ENCODE measurements around the gene POLR2M.
A peak's percentile ranks its signal among the peaks of the same experiment; 100 is the strongest.

The POLR2M gene

GRCh38 chr15:57747206-57747896, 40.8 kb downstream of the POLR2M start:
- Histone ChIP-seq H4K12ac (ENCODE audit: low read depth, low read length) (no peak overlapping the region), H3K27ac (ENCODE audit: low read depth, low read length) (no peak overlapping the region), H4K8ac (ENCODE audit: low read depth, low read length) (no peak overlapping the region), H3K79me2 (ENCODE audit: control insufficient read depth, insufficient read depth, low read length, poor library complexity) (no peaks in the 10 kb centered on the region), H3K4me3 (ENCODE audit: low read depth, low read length) (no peak overlapping the region), H2BK120ac (ENCODE audit: insufficient read depth, low read length, poor library complexity) (peak overlapping the region; percentile 65), H3K14ac (ENCODE audit: low read length) (no peak overlapping the region), H2BK12ac (ENCODE audit: low read length) (peak overlapping the region; percentile 81), H2AK5ac (ENCODE audit: low read length) (no peak overlapping the region), H3K4me1 (ENCODE audit: control insufficient read depth in 1 of 2, insufficient read depth in 2 of 2, low read length in 2 of 2) (peaks cover 3 to 4% of the 10 kb centered on the region in 2 experiments), H3K4ac (ENCODE audit: low read depth, low read length) (no peak overlapping the region), H4K91ac (ENCODE audit: low read depth, low read length) (peak overlapping the region; percentile 80), H3K9ac (ENCODE audit: low read length) (no peak overlapping the region), H3K27me3 (ENCODE audit: insufficient read depth, low read length) (no peaks in the 10 kb centered on the region), H3K23ac (ENCODE audit: low read length) (no peak overlapping the region), H3K36me3 (ENCODE audit: control insufficient read depth in 1 of 2, insufficient read depth in 2 of 2, low read length in 2 of 2) (no peaks in the 10 kb centered on the region), H3K79me1 (ENCODE audit: low read length) (peaks cover 3% of the 10 kb centered on the region), H3K9me3 (ENCODE audit: insufficient read depth, low read depth, low read length) (no peaks in the 10 kb centered on the region), H3K18ac (ENCODE audit: low read length) (peak overlapping the region; percentile 71), H3K4me2 (ENCODE audit: low read length) (no peak overlapping the region), H2BK5ac (ENCODE audit: low read depth, low read length, poor library complexity) (no peak overlapping the region), H2AFZ (ENCODE audit: insufficient read depth, low read length, poor library complexity) (peak overlapping the region; percentile 28)
- no CpG with 5 or more reads among the region's 13 CpGs for WGBS (ENCODE audit: extremely low coverage, insufficient coverage, insufficient read length)
- DNase-seq, result peak in 1 of 2 donors; percentile 9

- no peak overlapping the region for H3K4me2 ChIP-seq (ENCODE audit: low read length)
- DNase-seq, result peak in 1 of 2 donors; percentile 18
- peaks cover 0 to 2% of the 10 kb centered on the region in 2 experiments for H3K4me1 ChIP-seq (ENCODE audit: control insufficient read depth in 1 of 2, insufficient read depth in 2 of 2, low read length in 2 of 2)
- no peak overlapping the region for H3K27ac ChIP-seq (ENCODE audit: low read depth, low read length)
- H3K4ac ChIP-seq (ENCODE audit: low read depth, low read length), result no peak overlapping the region
- no CpG with 5 or more reads among the region's 3 CpGs for WGBS (ENCODE audit: extremely low coverage, insufficient coverage, insufficient read length)
- no peak overlapping the region for H3K23ac ChIP-seq (ENCODE audit: low read length)
- no peak overlapping the region for H4K8ac ChIP-seq (ENCODE audit: low read depth, low read length)
- H2BK120ac ChIP-seq (ENCODE audit: insufficient read depth, low read length, poor library complexity), result no peak overlapping the region
- no peak overlapping the region for H2BK5ac ChIP-seq (ENCODE audit: low read depth, low read length, poor library complexity)
- H2AK5ac ChIP-seq (ENCODE audit: low read length), result no peak overlapping the region
- H3K9ac ChIP-seq (ENCODE audit: low read length), result no peak overlapping the region
- H4K12ac ChIP-seq (ENCODE audit: low read depth, low read length), result no peak overlapping the region
- H3K36me3 ChIP-seq (ENCODE audit: control insufficient read depth in 1 of 2, insufficient read depth in 2 of 2, low read length in 2 of 2), result no peaks in the 10 kb centered on the region
- no peaks in the 10 kb centered on the region for H3K27me3 ChIP-seq (ENCODE audit: insufficient read depth, low read length)
- H3K9me3 ChIP-seq (ENCODE audit: insufficient read depth, low read depth, low read length), result no peaks in the 10 kb centered on the region
- no peak overlapping the region for H2BK12ac ChIP-seq (ENCODE audit: low read length)
- H4K91ac ChIP-seq (ENCODE audit: low read depth, low read length), result no peak overlapping the region
- no peaks in the 10 kb centered on the region for H3K79me2 ChIP-seq (ENCODE audit: control insufficient read depth, insufficient read depth, low read length, poor library complexity)
- no peak overlapping the region for H3K14ac ChIP-seq (ENCODE audit: low read length)
- H2AFZ ChIP-seq (ENCODE audit: insufficient read depth, low read length, poor library complexity), result no peak overlapping the region
- H3K79me1 ChIP-seq (ENCODE audit: low read length), result peaks cover 3% of the 10 kb centered on the region
- no peak overlapping the region for H3K18ac ChIP-seq (ENCODE audit: low read length)
- H3K4me3 ChIP-seq (ENCODE audit: low read depth, low read length), result no peak overlapping the region
Measured at GRCh38 chr15:57751177-57751800, 44.8 kb downstream of the POLR2M start.

GRCh38 chr15:57752436-57752835, 45.9 kb downstream of the POLR2M start:
- Histone ChIP-seq H4K12ac (ENCODE audit: low read depth, low read length) (no peak overlapping the region), H3K4me3 (ENCODE audit: low read depth, low read length) (no peak overlapping the region), H3K79me2 (ENCODE audit: control insufficient read depth, insufficient read depth, low read length, poor library complexity) (no peaks in the 10 kb centered on the region), H3K36me3 (ENCODE audit: control insufficient read depth in 1 of 2, insufficient read depth in 2 of 2, low read length in 2 of 2) (no peaks in the 10 kb centered on the region), H3K4me1 (ENCODE audit: control insufficient read depth in 1 of 2, insufficient read depth in 2 of 2, low read length in 2 of 2) (no peaks in the 10 kb centered on the region), H3K14ac (ENCODE audit: low read length) (no peak overlapping the region), H4K8ac (ENCODE audit: low read depth, low read length) (no peak overlapping the region), H3K9me3 (ENCODE audit: insufficient read depth, low read depth, low read length) (no peaks in the 10 kb centered on the region), H3K9ac (ENCODE audit: low read length) (no peak overlapping the region), H3K27me3 (ENCODE audit: insufficient read depth, low read length) (no peaks in the 10 kb centered on the region), H3K23ac (ENCODE audit: low read length) (no peak overlapping the region), H3K4ac (ENCODE audit: low read depth, low read length) (no peak overlapping the region), H3K18ac (ENCODE audit: low read length) (no peak overlapping the region), H2AK5ac (ENCODE audit: low read length) (no peak overlapping the region), H4K91ac (ENCODE audit: low read depth, low read length) (no peak overlapping the region), H2BK12ac (ENCODE audit: low read length) (no peak overlapping the region), H2BK120ac (ENCODE audit: insufficient read depth, low read length, poor library complexity) (no peak overlapping the region), H3K27ac (ENCODE audit: low read depth, low read length) (no peak overlapping the region), H2AFZ (ENCODE audit: insufficient read depth, low read length, poor library complexity) (no peak overlapping the region), H3K79me1 (ENCODE audit: low read length) (no peaks in the 10 kb centered on the region), H3K4me2 (ENCODE audit: low read length) (no peak overlapping the region), H2BK5ac (ENCODE audit: low read depth, low read length, poor library complexity) (no peak overlapping the region)
- WGBS (ENCODE audit: extremely low coverage, insufficient coverage, insufficient read length), result no CpG with 5 or more reads among the region's 9 CpGs
- no peak for DNase-seq

- Histone ChIP-seq H2AFZ (ENCODE audit: insufficient read depth, low read length, poor library complexity) (no peak overlapping the region), H3K4ac (ENCODE audit: low read depth, low read length) (no peak overlapping the region), H3K79me2 (ENCODE audit: control insufficient read depth, insufficient read depth, low read length, poor library complexity) (no peaks in the 10 kb centered on the region), H3K9me3 (ENCODE audit: insufficient read depth, low read depth, low read length) (no peaks in the 10 kb centered on the region), H3K14ac (ENCODE audit: low read length) (no peak overlapping the region), H3K27ac (ENCODE audit: low read depth, low read length) (no peak overlapping the region), H3K4me3 (ENCODE audit: low read depth, low read length) (no peak overlapping the region), H3K4me2 (ENCODE audit: low read length) (no peak overlapping the region), H2BK5ac (ENCODE audit: low read depth, low read length, poor library complexity) (no peak overlapping the region), H2BK120ac (ENCODE audit: insufficient read depth, low read length, poor library complexity) (no peak overlapping the region), H3K18ac (ENCODE audit: low read length) (no peak overlapping the region), H2BK12ac (ENCODE audit: low read length) (no peak overlapping the region), H3K79me1 (ENCODE audit: low read length) (no peaks in the 10 kb centered on the region), H4K8ac (ENCODE audit: low read depth, low read length) (no peak overlapping the region), H3K36me3 (ENCODE audit: control insufficient read depth in 1 of 2, insufficient read depth in 2 of 2, low read length in 2 of 2) (no peaks in the 10 kb centered on the region), H4K12ac (ENCODE audit: low read depth, low read length) (no peak overlapping the region), H3K23ac (ENCODE audit: low read length) (no peak overlapping the region), H3K27me3 (ENCODE audit: insufficient read depth, low read length) (no peaks in the 10 kb centered on the region), H3K4me1 (ENCODE audit: control insufficient read depth in 1 of 2, insufficient read depth in 2 of 2, low read length in 2 of 2) (no peaks in the 10 kb centered on the region), H4K91ac (ENCODE audit: low read depth, low read length) (no peak overlapping the region), H2AK5ac (ENCODE audit: low read length) (no peak overlapping the region), H3K9ac (ENCODE audit: low read length) (no peak overlapping the region)
- no peak for DNase-seq
- WGBS (ENCODE audit: extremely low coverage, insufficient coverage, insufficient read length), result no CpG with 5 or more reads among the region's 9 CpGs
Measured at GRCh38 chr15:57752840-57753239, 46.3 kb downstream of the POLR2M start.

Data from trophoblast cell (in vitro differentiated cells and primary cell).